Endothelial cell of hepatic sinusoid (primary cell): Measurements from ENCODE around the gene PRKN.

Experiments
- in situ Hi-C: cut with HindIII; loops from 2 replicates; pipeline ENCODE4 v1.10.0; 2017; ENCODE audit warnings: low sequenced_read_pairs

The PRKN gene

DNA sequence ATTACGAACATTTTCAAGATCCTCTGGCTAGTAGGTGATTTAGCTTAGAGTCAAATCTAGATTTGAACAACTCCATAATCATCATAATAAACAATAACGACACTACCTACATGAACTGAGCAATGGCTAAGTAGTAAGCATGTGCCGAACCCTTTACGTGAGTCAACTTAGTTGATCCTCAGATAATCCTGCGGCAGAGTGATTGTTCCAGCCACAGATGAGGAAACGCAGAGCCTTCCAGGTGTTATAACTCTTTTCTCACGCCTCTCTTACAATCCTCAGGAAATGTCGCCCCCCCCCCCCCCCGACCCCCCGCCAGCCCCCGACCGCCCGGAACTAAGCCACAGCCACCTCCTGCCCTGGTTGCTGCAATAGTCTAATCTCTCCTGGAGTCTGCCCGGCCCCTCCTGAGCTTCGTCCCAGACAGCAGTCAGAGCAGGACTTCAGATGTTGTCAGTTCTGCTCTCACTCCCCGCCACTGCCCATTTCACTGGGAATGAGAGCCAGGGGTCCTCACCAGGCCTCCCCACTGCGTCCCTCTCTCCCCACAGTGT lies 1312.2 kb downstream of the PRKN start:
- in situ Hi-C loops = no loop called here

DNA sequence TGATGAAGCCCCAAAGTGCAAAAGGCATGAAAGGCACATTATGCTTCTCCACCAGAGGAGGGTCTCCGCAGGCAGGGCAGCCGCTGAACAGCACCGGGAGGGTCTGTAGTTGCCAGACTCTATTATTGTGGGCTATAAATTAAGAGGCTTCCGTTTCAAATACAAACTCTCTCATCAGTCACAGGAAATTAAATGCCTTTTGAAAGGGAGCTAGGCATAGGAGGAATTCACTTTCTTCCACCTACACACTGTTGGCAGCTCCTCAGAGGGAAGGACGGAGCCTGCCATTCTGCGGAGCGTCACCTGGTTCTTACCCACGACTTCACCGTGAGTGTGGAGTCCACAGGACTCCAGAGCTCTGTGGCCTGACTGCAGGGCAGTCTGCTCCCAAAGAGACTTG lies 1312.9 kb downstream of the PRKN start:
- in situ Hi-C loops = no loop called here

DNA sequence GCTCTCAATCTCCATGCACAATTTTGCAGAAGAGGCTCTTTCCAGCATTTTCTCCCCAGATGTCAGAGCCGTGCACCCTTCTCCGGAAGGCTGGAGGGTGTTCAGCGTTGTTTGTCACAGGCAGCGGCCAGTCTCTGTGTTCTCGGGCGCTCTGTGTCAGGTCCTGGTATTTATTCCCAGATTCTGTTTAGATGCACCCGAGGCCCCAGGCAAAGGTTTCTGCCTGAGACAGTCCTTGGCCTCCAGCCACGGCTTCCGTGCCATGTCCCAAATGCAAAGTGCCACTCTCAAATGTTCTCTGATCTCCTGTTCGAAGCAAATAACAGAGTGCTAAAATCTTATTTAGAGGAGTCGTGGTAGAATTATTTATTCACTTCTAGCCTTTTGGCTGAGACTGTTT lies 1313.4 kb downstream of the PRKN start:
- in situ Hi-C loops = no loop called here

DNA sequence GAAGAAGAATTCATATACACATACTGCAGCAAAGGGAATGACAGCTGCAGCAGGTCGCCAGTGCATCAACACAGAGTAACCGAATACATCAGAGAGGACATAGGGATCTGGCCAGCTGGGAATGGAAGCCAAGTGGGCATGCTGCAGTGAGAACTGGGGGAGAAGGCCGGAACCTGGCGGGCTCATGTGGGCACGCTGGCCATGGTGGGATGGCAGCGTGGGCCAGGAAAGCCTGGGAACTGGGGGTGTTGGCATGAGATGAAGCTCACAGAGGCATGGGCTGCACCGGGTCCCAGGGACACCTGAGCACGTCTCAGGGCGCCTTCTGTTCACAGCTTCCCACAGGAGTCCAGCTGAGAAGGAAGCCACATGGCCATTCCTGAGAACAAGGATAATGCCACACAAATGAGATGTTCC lies 1314.2 kb downstream of the PRKN start:
- in situ Hi-C loops = no loop called here

DNA sequence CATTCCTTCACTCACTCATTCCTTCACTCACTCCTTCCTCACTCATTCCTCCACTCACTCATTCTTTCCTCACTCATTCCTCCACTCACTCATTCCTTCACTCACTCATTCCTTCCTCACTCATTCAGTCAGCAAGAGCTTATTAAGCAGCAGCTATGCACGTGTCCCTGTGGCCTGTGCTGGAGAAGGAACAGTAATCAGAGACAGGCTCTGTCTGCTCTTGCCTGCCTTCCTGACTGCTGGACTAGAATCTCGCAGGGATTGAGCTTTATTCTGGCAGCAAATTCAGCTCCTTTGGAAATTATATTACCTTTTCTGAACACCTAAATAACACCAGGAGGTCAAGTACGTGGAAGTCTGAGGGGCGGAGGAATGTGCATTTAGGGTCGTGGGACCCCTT lies 1314.8 kb downstream of the PRKN start:
- in situ Hi-C loops = no loop called here

DNA sequence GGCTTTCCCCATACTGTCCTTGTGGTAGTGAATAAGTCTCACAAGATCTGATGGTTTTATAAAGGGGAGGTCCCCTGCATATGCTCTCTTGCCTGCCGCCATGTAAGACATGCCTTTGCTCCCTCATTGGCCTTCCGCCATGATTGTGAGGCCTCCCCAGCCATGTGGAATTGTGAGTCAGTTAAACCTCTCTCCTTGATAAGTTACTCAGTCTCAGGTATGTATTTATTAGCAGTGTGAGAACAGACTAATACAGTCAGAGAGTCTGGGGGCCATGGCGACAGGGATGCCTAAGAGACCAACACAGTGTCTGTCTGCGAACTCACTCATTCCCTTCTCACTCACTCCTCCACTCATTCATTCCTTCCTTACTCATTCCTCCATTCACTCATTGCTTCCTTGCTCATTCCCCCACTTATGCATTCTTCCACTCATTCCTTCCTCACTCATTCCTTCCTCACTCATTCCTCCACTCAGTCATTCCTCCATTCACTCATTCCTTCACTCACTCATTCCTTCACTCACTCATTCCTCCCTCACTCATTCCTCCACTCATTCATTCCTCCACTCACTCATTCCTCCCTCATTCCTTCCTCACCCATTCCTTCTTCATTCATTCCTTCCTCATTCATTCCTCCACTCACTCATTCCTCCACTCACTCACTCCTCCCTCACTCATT lies 1316.2 kb downstream of the PRKN start:
- in situ Hi-C loops = no loop called here

DNA sequence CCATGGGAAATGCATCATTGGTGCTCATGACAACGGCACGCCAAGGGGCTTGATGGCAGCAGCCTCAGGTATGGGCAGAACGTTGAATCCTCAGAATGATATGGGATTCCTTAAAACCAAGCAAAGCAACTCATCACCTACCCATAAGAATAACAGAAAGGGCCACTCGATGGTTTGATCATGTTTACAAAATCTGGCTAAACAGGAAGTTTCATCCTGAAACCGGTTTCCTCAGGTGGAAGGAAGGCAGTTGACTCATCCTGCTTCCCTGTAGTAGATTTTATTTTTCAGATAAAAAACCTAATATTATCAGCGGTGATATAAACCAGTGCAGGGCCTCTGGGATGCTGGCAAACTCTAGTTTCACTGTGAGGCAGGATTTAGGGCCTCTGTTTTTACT lies 1316.8 kb downstream of the PRKN start:
- in situ Hi-C loops = no loop called here

DNA sequence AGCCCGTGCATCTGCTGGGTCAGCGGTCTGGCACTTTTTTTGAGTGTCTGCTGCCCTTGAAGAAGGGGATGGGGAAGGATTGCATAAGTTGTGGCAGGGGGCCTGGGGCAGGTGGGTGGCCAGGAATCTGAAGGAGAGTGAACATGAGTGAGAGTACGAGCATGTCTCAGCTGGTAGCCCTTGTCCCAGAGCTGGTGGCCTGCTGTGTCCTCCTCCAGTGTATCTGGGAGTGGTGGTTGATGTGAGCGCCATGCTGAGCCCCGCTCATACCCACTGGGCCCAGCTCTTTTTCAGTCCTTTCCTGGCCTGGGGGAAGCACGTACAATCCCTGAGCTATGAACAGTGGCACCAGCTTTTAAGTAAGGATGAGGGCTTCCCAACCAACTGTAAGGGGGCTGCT lies 1317.5 kb downstream of the PRKN start:
- in situ Hi-C loops = no loop called here

DNA sequence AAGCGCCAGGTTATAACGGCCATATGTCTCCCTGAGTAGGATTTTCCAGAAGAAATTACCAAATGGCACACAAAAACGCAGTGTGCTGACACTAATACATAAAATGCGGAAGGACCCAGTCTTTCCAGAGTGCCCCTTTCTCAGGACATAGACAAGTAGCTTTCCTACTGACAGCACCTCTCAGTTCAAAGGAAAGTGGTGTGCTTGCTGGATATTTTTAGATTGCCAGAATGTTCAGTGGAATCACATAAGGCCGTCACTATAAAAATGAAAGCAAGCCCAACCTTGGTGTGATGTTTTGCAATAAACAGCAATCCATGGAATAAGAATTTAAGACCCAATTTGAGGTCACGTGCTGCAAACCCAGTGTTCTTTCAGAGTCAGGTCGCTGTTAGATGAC lies 1318.2 kb downstream of the PRKN start:
- in situ Hi-C loops = no loop called here

DNA sequence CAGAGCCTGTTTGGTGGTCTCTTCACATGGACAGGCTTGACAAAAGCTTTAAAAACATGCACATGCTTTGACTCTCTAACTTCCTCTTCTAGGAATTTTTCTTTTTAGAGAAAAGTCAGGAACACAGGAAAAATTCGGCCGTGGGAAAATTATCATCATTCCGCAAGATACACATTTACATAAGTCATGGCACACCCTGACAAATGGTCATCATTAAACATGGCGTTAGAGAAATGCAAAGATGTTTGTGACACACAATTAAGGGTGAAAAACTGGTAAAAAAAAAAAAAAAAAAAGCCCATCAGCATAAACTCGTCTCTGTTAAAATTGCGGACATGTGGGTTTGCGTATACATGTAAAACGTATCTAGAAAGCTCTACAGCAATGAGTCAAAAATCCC lies 1319.5 kb downstream of the PRKN start:
- in situ Hi-C loops = no loop called here

DNA sequence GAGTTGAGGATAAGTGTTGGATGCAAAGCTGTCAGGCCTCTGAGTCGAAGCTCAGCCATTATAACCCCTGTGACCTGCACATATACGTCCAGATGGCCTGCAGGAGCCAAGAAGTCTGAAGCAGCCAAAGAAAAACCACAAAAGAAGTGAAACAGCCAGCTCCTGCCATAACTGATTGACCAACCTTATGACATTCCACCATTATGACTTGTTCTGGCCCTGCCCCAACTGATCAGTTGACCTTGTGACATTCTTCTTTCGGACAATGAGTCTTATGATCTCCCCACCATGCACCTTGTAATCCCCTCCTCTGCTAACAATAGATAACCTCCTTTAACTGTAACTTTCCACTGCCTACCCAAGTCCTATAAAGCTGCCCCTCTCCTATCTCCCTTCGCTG lies 1320.0 kb downstream of the PRKN start:
- in situ Hi-C loops = no loop called here

DNA sequence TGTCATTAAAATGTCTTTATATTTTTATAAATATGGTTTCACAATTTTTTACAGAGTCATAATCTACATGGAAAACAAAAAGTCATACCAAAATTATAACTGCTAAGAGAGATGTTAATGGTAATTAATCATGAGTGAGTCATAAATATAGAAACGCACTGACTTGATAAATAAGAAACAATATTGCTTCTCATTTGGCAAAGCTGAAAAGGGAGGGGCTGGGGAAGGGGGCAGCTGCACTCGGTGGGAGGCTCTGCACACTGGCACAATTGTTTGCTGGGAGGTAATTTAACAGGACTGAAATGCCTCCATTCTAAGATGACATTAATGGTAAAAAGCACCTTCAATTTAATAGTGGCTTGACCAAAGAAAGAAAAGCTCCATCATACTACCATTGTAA lies 1320.5 kb downstream of the PRKN start:
- in situ Hi-C loops = no loop called here

DNA sequence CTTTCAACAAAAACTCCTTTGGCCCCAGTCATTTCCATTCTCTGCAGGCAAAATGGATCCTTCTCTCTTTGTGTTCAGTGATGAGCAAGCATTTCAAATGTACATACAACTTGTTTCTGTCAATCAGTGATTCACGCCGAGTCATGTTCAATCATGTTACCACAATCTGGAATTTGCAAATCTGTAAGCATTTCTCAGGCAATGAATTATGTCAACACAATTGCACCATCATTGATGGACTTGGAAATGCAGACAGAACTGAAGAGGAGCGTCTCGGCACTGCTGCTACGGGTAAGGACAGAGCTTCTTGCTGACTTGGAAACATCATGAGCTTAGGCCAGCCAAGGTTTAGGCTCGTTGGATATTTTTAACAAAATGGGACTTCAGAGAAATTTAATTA lies 1320.9 kb downstream of the PRKN start:
- in situ Hi-C loops = no loop called here

DNA sequence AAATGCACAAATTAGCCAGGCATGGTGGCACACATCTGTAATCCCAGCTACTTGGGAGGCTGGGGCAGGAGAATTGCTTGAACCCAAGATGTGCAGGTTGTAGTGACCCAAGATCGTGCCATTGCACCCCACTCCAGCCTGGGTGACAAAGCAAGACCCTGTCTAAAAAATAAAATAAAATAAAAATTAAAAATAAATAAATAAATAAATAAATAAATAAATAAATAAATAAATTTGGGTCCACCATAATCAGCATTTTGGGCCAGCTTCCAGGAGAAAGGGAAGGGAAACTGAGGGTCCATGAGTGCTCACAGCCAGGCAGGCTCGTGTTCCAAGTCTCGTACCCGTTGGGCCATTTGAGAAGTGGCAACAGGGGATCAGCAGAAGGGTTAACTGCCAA lies 1322.1 kb downstream of the PRKN start:
- in situ Hi-C loops = no loop called here

DNA sequence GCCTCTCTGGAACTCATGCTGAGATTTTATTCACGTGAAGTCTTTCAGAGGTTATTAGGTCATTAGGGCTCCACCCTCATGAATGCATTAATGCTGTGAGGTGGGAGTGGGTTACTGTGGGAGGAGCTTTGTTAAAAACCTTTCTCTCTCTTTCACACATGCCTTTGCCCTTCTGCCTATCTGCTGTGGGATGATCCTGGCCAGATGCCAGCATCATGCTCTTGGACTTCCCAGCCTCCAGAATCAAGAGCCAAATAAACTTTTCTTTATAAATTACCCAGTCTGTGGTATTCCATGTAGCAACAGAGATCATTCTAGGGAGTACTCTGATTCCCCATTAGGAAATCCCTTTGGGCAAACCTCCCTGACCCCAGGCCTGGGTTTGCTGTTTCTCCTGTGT lies 1323.8 kb downstream of the PRKN start:
- in situ Hi-C loops = no loop called here

DNA sequence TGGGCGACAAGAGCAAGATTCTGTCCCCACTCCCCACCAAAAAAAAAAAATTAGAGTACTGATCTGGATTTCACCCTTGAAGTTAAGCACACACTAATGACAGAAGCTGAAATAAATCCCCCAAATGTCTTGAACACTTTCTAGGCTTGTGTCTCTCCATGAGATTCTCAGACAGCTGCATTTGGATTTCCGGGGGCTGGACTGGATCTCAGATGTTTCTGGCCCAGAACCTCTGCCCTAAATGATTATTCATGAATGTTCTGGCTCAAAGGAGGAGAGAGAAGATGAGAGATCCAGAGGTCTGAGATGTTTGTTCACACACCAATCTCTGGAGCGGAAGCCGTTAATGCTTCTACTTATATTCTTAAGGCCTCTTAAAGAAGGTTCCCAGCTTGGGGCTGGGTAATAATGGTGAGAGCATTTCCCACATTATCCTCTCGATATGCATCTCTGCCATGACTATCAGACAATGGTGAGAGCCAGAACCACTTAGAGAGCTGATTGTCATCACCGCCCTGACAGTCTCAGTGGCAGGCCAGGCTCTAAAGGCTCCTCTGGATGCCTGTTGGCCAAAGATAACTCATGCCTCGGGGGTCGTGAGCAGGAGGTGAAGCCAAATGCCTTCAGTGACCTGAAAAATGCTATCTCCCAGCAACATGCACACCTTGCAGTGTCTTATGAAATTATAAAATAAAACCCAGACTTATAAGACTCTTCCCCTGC lies 1325.8 kb downstream of the PRKN start:
- in situ Hi-C loops = no loop called here

DNA sequence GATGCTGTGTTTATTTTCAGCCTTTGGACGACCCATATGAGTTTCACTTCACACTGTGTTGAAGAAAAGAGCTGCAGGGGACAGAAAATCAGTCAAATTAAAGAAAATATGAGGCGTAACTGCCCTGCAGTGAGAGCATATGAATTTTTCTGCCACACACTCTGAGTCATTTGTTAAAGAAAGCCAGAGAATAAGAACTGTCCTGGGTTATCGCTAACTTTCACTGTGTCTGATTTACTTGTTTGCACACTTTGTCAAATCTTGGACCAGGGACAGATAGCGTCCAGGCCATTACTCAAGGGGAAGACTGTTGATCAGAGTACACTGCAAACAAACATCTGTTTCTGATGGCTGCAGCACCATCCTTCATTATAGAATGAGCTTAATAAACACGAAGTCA lies 1326.9 kb downstream of the PRKN start:
- in situ Hi-C loops = no loop called here

DNA sequence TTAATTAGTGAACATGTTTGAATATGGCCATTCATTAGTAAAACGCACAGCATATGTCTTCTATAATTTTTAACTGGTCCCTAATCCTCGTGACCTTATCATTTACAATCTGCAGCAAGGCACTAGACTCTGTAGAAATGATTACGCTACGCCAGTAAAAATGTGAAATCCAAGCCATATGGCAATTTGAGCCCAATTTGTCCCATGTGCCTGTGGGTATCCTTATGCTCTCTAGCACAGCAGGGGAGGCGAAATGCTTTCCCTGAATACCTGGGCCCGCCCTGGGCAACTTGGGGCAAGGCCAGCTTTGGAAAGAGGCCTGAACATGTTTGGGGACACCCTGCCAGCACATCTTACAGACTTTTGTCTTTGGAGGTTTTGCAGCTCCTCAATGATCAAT lies 1331.0 kb downstream of the PRKN start:
- in situ Hi-C loops = no loop called here

DNA sequence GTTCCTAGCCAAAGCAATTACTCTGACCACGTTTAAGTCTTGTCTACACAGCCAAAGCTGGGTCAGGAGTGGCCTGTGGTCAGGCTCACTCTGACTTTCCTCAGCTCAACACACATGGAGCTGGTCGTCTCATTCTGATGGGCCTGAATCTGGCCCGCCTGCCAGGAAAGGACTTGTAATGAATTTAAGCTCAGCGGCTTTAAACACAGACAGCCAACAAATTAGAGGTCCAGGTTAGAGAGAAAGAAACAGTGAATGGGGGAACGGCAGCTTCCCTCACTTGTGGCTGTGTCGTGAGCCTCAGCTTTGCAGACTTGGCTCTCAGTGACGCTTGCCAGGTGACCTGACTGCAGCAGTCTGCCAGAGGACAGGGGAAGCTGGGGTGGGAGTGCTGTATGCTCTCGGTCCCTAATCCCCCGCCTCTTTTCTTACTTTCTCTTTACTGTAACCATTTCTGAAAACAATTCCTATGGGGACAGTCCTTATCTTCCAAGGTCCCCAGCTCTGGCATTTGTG lies 1331.8 kb downstream of the PRKN start:
- in situ Hi-C loops = no loop called here

DNA sequence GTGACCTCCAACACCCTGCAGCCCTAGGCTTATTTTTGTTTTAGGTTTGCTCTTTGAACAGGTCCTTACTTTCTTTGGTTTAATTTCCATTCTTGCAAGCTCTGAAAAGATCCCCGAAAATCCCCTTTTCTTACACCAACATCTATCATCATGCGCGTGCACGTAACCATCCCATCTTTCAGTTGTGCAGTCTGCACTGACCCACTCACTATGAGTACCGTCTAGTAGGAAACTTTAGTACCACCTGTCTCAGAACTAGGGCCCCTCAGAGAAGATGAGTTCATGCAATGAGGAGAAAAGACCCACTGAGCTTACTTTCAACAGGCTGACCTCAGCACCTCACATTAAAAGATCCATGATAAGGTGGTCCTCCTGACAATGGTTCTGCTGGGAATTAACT lies 1333.1 kb downstream of the PRKN start:
- in situ Hi-C loops = no loop called here

DNA sequence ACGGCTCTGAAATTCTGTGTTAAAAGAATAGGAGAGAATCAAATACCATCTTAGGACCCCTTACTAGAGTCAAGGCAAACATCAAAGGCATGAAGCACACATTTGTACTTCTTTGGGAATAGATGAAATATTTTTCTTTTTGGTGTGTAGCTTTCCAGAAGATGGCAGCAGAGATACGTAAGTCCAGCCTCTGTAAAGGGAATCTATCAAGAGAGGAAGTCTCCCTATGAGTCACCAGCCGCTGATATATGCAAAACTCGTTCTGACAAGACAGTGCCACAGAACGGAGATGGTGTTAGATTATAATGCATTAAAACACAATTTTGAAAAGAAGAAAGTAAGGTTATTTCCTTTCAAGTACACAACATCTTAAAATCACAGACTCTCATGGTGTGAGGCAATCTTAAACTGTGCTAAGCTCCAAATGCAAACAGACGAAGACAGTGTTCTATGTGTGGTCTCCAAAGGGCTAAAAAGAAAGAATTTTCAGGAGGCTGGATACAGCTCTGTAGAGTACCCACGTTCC lies 1333.7 kb downstream of the PRKN start:
- in situ Hi-C loops = no loop called here

DNA sequence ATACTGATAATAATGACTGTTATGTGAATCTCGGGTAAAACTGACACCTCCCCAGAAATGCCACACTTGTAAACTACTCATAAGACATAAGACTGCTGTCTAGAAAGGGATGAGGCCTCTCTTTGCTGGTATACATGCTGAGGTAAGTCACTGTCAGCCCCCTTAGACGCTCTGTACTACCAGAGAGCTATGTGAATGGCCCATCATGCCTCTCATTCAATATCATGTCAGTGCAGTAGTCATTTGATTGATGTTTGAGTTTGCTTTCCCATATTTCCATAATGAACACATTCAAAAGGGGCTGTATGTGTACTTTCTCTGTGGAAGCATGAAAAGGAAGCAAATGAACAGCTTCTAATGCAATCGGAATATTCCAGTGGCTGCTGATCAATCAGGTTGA lies 1334.3 kb downstream of the PRKN start:
- in situ Hi-C loops = no loop called here
